Breast epithelium (tissue), 4 donors: Measurements from ENCODE around the gene SGTA. TPM values are rescaled to one million over a fixed set of nuclear protein-coding genes. Genes with fewer than 3 reads are reported as not detected.

Source experiments
- DNase-seq, 2 donors: peaks; one replicate each; pipeline ENCODE4 v3.0.0-alpha.2; 2019; ENCODE audit warnings: low spot score in 2 of 2
- H3K27ac ChIP-seq, 2 donors: fragments of 200-600 bp; sonication (generic) in 1 of 2; one replicate each; pipeline ENCODE4 v1.5.1; 2016 to 2019; ENCODE audit warnings: mild to moderate bottlenecking in 1 of 2
- H3K27me3 ChIP-seq, 2 donors: fragments of 200-600 bp; sonication (generic) in 1 of 2; one replicate each; pipeline versions ENCODE4 v1.5.1 to v1.6.0; 2017 to 2019; ENCODE audit warnings: control low read depth in 1 of 2, mild to moderate bottlenecking in 1 of 2
- H3K36me3 ChIP-seq: fragments of 200-600 bp; one replicate; pipeline ENCODE4 v1.5.1; 2019
- H3K4me1 ChIP-seq, 2 donors: fragments of 200-600 bp; sonication (generic); one replicate each; pipeline ENCODE4 v1.5.1; 2016 to 2019; ENCODE audit warnings: control low read depth in 1 of 2
- H3K4me3 ChIP-seq, 3 donors: fragments of 200-600 bp; sonication (generic); 1 replicate in 2 of 3; 2 replicates in 1 of 3; pipeline ENCODE4 v1.5.1; 2016 to 2019; ENCODE audit warnings: mild to moderate bottlenecking in 3 of 3, moderate library complexity in 2 of 3
- H3K9me3 ChIP-seq, 2 donors: fragments of 200-600 bp; sonication (generic) in 1 of 2; one replicate each; pipeline ENCODE4 v1.5.1; 2016 to 2019; ENCODE audit warnings: control low read depth in 1 of 2
- POLR2A ChIP-seq: fragments of 450-650 bp; IDR thresholded peaks from one replicate; pipeline ENCODE4 v1.6.1; 2016; ENCODE audit warnings: antibody characterized with exemption, mild to moderate bottlenecking, moderate library complexity
- POLR2AphosphoS5 ChIP-seq, 3 donors: sonication (generic); formaldehyde crosslinking; IDR thresholded peaks; one replicate each; pipeline ENCODE4 v1.6.1; 2017; ENCODE audit warnings: antibody characterized with exemption in 3 of 3
- intact Hi-C: fragments of 100-400 bp; cut with DNase I; formaldehyde crosslinking; loops from one replicate; pipeline ENCODE4 v1.15.1; 2023; ENCODE audit warnings: low total_unique reads
- total RNA-seq, 3 donors: library from RNA; depleted of rRNA; stranded (reverse); fragments of >200 nt; gene quantifications; one replicate each; pipeline ENCODE4 v1.1.0, GENCODE V29; 2016
- TF ChIP-seq, protein P1 (sequence below), 3 donors: fragments of 450-650 bp; IDR thresholded peaks; one replicate each; pipeline ENCODE4 v1.5.1; 2016 to 2017; ENCODE audit warnings: antibody characterized with exemption in 3 of 3, mild to moderate bottlenecking in 3 of 3, moderate library complexity in 3 of 3

Gene SGTA
- total RNA-seq, 3 donors from 2014 or later: 40.3 to 45.2 (median 42.1) TPM

DNA sequence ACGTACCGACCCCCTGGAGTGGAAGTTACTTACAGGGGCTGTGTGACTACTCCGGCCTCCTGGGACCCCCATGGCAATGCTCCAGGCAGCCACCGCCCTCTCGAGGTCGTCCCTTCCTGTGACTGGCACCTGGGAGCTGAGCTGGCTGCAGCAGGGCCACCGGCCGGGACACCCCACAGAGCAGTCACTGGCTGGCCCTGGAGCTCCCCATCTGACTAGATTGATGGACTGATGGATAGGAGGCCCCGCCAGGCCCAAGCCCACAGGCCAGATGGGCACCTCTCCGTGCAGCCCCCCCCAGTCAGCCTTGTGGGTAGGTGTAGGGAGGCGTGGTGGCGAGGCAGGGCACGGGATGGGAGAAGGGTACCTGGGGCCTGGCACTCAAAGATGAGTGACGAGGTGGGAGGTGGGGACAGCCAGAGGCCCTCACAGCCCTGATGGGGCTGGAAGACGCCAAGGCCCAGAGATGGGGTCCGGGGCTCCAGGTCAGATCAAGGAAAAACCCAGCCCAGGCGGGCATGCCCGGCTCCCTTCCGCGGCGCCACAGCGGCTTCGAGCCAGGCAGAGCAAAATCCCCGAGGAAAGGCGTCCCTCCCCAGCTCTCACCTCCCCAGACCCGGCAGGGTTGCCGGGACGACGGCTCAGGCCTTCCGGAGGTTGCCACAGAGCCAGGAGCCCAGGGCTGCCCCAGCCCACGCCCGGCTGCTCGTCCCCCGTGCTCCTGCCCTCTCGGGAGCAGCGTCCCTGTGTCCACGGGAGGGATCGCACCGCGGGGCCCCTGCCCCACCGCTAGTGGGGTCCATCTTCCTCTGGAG, 51.7 kb downstream of the SGTA start:
- Histone ChIP-seq H3K4me1 (no peaks in the 10 kb centered on the region), H3K36me3 (no peaks in the 10 kb centered on the region), H3K27me3 (peaks cover 0 to 3% of the 10 kb centered on the region in 2 donors), H3K9me3 (no peaks in the 10 kb centered on the region), H3K4me3 (no peak overlapping the region), H3K27ac (no peak overlapping the region)
- TF ChIP-seq POLR2A (no peak), POLR2AphosphoS5 (IDR thresholded peaks at IDR 0.05) (no peak)
- TF ChIP-seq, protein P1, sequence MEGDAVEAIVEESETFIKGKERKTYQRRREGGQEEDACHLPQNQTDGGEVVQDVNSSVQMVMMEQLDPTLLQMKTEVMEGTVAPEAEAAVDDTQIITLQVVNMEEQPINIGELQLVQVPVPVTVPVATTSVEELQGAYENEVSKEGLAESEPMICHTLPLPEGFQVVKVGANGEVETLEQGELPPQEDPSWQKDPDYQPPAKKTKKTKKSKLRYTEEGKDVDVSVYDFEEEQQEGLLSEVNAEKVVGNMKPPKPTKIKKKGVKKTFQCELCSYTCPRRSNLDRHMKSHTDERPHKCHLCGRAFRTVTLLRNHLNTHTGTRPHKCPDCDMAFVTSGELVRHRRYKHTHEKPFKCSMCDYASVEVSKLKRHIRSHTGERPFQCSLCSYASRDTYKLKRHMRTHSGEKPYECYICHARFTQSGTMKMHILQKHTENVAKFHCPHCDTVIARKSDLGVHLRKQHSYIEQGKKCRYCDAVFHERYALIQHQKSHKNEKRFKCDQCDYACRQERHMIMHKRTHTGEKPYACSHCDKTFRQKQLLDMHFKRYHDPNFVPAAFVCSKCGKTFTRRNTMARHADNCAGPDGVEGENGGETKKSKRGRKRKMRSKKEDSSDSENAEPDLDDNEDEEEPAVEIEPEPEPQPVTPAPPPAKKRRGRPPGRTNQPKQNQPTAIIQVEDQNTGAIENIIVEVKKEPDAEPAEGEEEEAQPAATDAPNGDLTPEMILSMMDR (IDR thresholded peaks at IDR 0.05): no peak
- no peak for DNase-seq
- intact Hi-C loops: no loop called here

DNA sequence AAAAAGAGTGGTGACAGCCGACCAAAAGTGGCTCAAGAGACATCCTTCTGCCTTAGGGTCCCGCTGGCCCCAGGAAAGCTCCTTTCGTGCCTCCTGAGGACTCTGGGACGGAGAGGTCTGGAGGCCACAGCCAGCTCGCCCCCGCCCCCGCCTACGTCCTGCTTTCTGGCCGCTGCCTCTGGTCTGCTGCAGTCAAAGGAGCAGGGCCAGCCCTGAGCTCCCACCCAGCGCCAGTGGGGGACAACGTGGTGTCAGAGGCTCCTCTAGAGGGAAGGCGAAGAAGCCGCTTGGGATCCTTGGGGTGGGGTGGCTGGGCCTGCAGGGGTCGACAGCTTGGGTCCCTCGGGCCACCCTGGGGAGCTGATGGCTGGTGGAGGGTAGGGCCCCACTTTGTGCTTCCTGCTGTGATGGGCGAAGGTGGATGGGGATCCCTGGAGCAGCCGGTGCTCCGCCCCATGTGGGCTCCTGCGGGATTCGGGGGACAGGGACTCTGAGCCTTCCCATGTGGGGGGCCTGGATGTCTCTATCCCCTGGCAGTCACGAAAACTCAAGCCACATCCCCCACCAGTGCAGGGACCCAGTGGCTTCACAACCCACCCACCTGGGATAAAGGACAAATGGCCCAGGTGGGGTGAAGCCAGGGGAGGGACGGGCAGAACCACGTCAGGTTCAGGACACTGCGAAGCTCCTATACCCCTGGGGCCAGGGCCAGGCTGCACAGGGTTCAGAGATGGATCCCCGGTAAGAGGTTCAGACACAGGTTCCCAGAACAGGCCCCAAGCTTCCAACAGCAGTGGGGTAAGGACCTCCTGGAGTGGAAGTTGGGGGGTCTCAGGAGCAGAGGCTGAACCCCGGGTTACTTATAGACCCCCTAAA, 52.9 kb downstream of the SGTA start:
- H3K27ac ChIP-seq: no peak overlapping the region
- H3K4me1 ChIP-seq: no peaks in the 10 kb centered on the region
- no peak for TF ChIP-seq POLR2AphosphoS5 (IDR thresholded peaks at IDR 0.05)
- TF ChIP-seq, protein P1 (IDR thresholded peaks at IDR 0.05): no peak
- H3K9me3 ChIP-seq: no peaks in the 10 kb centered on the region
- no peak overlapping the region for H3K4me3 ChIP-seq
- intact Hi-C loops: no loop called here
- no peak for DNase-seq
- no peaks in the 10 kb centered on the region for H3K36me3 ChIP-seq
- H3K27me3 ChIP-seq: peaks cover 0 to 3% of the 10 kb centered on the region in 2 donors

DNA sequence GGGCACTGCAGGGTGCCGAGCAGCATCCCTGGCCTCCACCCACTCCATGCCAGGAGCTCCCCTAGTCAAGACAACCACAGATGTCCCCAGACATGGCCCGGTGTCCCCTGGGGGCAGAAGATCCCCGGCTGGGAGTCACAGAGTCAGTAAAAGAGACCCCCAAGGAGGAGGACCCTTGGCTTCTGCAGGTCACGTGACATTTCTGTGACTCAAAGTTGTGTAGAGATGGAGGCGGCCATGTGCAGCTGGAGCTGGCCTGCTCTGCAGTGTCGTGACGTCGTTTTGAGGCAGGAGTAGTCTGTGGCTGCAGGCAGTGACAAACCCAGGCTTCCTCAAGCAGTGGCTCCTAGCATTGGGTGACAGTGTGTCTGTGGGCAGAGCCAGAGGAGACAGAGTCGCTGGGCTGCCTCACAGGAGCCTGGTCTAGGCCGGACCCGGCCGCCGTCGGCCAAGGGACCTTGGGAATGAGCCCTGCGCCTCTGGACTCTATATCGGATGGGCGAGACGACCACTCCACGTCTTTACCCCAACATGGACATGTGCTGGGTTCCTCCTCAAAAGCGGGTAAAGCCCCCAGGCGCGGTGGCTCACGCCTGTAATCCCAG, 54.2 kb downstream of the SGTA start:
- H3K4me1 ChIP-seq: no peaks in the 10 kb centered on the region
- H3K27me3 ChIP-seq: peaks cover 0 to 3% of the 10 kb centered on the region in 2 donors

DNA sequence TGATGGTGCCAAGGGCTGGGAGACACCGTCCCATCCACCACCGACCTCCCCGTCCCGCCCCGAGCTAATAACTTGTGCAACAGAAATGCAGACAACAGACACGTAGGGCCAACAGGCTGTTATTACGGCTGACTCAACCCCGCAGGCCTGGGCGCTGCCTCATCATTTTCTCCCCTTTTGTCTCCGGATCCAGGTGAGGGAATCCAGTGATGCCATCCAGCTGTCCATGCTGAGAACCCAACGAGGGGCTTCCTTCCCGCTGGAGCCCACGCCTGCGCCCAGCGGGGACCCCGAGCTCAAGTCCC, 55.5 kb downstream of the SGTA start:
- Histone ChIP-seq H3K36me3 (no peaks in the 10 kb centered on the region), H3K9me3 (no peaks in the 10 kb centered on the region), H3K4me3 (no peak overlapping the region), H3K27ac (no peak overlapping the region), H3K27me3 (peaks cover 0 to 3% of the 10 kb centered on the region in 2 donors), H3K4me1 (no peaks in the 10 kb centered on the region)
- TF ChIP-seq POLR2AphosphoS5 (IDR thresholded peaks at IDR 0.05): no peak
- TF ChIP-seq, protein P1 (IDR thresholded peaks at IDR 0.05): no peak
- TF ChIP-seq POLR2A: no peak
- no peak for DNase-seq
- intact Hi-C loops: no loop called here

More for the DNA sequence above, 54.2 kb downstream of the SGTA start:
- Histone ChIP-seq H3K4me3 (no peak overlapping the region), H3K36me3 (no peaks in the 10 kb centered on the region), H3K9me3 (no peaks in the 10 kb centered on the region), H3K27ac (no peak overlapping the region)
- TF ChIP-seq, protein P1 (IDR thresholded peaks at IDR 0.05): no peak
- no peak for TF ChIP-seq POLR2A
- DNase-seq: no peak
- intact Hi-C loops: no loop called here
